Omental fat pad (tissue), 4 donors: ENCODE data around the gene MTHFR. TPM values are rescaled to one million over a fixed set of nuclear protein-coding genes. Genes with fewer than 3 reads are reported as not detected.

Experiments
- ATAC-seq: fragments of 150-250 bp; one replicate; pipeline ENCODE4 v1.9.1; 2016; ENCODE audit warnings: mild to moderate bottlenecking, moderate library complexity; ENCODE audit not compliant: low FRiP score
- DNase-seq: peaks from one replicate; pipeline ENCODE4 v3.0.0-alpha.2; 2019; ENCODE audit warnings: low spot score
- total RNA-seq, 4 donors: library from RNA; depleted of rRNA; stranded (reverse); fragments of >200 nt; gene quantifications; one replicate each; pipeline ENCODE4 v1.1.0, GENCODE V29; 2016
- TF ChIP-seq, protein P1 (sequence below), 3 donors: fragments of 450-650 bp; IDR thresholded peaks; one replicate each; pipeline ENCODE4 v1.5.1; 2016 to 2017; ENCODE audit warnings: antibody characterized with exemption in 3 of 3, mild to moderate bottlenecking in 3 of 3, moderate library complexity in 2 of 3

Gene MTHFR
- total RNA-seq, 4 donors from 2014 or later: 28.9 to 44.8 (median 36.0) TPM

DNA sequence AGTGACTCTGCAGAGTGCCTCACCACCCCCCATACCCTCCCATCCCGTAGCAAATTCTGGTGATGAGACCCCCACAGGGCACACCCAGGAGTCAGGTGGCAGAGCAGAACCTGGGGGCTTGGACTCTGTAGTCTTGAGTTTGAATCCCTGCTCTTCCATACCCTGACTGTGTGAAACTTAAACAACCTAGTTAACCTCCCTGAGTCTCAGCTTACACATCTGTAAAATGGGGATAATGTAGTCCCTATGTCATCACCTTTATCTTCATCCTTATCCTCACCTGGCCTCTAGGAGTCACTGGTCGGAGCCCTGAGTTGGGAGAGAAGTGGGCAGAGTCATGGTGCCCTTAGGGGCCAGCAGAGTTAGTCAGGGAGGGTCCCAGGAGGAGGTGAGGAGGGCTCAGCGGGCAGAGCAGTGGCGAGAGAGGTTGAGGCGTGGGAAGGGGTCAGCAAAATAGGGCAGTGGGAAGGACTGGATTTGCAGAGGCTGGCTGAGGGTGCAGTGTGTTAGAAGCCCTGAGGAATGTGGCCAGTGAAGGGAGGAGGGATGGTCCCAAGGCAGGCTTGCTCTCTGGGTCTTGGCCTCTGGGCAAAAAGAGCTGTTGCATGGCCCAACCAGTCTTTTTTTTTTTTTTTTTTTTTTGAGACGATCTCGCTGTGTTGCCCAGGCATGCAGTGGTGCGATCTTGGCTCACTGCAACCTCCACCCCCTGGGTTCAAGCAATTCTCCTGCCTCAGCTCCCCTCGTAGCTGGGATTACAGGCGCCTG, 25.2 kb downstream of the MTHFR start:
- ATAC-seq: no peak

DNA sequence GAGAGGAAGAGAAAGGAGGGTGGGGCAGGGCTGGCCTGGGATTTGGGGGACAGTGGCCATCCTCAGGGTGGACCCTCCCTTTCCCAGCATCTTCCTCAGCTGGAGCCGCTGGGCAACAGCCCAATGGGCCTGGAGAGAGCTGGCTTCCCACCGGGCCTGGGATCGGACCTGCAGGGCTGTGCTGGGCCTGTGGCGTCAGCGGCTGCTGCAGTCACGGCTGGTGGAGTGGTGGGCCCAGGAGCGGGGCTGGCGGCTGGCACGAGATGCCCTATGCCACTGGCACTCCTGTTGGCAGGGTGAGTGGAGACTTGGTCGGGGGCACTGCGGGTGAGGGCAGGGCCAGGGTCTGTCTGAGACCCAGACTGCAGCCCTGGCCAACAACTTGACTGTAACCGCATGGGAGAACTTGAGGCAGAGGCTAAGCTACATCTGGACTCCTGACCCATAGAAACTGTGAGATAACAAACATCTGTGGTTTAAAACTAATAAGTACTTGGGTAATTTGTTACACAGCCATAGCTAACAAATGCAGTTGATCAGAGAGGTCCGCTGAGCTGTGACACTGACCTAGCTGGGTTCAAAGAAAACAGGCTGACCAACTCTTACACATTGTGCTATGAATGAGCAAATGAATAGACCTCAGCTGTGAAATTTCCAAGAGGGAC, 25.9 kb downstream of the MTHFR start:
- ATAC-seq: no peak
- TF ChIP-seq, protein P1, sequence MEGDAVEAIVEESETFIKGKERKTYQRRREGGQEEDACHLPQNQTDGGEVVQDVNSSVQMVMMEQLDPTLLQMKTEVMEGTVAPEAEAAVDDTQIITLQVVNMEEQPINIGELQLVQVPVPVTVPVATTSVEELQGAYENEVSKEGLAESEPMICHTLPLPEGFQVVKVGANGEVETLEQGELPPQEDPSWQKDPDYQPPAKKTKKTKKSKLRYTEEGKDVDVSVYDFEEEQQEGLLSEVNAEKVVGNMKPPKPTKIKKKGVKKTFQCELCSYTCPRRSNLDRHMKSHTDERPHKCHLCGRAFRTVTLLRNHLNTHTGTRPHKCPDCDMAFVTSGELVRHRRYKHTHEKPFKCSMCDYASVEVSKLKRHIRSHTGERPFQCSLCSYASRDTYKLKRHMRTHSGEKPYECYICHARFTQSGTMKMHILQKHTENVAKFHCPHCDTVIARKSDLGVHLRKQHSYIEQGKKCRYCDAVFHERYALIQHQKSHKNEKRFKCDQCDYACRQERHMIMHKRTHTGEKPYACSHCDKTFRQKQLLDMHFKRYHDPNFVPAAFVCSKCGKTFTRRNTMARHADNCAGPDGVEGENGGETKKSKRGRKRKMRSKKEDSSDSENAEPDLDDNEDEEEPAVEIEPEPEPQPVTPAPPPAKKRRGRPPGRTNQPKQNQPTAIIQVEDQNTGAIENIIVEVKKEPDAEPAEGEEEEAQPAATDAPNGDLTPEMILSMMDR (IDR thresholded peaks at IDR 0.05): no peak
- no peak for DNase-seq

More for the DNA sequence above, 25.2 kb downstream of the MTHFR start:
- TF ChIP-seq, protein P1 (IDR thresholded peaks at IDR 0.05): no peak
- no peak for DNase-seq

DNA sequence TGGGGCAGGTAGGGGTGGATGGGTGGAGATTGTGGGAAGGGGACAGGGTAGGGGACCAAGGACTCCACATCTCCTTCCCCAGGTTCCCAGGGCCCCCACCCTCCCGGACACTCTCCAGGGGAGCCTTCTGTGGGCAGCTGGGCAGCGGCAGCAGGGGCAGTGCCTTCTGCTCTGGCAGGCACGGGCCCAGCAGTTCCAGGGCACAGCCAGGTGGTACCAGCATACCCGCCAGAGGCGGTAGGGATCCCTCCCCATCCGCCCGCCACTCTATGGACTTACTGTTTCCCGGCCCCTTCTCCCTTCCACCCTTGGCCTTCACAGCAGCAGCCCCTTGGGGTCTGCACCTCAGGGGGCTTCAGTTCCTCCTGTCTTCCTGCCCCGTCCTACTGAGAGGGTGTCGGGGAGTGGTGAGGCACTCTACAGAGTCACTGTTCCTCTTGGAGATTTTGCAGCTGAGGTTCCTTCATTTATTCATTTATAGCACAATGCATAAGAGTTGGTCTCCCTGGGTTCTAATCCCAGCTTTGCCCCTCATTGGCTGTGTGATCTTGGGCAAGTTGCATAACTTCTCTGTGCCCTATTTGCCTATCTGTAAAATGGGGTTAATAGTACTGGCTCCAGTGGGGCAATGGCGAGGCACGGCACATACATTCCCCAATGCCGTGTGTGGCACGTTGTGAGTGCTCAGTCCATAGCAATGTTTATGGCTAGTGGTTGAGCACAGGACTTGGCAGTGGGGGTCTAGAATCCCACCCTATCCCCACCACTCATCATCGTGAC, 26.7 kb downstream of the MTHFR start:
- TF ChIP-seq, protein P1 (IDR thresholded peaks at IDR 0.05): no peak
- DNase-seq (no peak), ATAC-seq (no peak)

DNA sequence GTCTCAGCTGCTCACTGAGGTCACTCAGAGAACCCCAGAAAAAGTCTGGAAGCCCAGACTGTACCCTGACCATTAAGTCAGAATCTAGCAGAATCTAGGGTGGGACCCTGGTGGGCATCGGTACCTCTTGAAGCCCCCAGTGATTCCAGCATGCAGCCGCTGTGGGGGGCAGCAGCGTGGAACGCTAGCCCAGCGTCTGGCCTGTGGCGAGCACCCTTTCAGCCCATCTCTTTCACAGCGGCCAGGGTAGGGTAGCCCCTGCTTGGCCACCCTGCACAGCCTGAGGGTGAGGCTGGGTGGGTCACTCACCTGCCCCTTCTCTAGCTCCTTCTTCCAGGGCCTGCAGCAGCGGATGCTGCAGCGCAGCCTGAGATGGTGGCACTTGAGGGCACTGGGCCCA, 27.4 kb downstream of the MTHFR start:
- TF ChIP-seq, protein P1 (IDR thresholded peaks at IDR 0.05): no peak
- no peak for DNase-seq
- no peak for ATAC-seq

DNA sequence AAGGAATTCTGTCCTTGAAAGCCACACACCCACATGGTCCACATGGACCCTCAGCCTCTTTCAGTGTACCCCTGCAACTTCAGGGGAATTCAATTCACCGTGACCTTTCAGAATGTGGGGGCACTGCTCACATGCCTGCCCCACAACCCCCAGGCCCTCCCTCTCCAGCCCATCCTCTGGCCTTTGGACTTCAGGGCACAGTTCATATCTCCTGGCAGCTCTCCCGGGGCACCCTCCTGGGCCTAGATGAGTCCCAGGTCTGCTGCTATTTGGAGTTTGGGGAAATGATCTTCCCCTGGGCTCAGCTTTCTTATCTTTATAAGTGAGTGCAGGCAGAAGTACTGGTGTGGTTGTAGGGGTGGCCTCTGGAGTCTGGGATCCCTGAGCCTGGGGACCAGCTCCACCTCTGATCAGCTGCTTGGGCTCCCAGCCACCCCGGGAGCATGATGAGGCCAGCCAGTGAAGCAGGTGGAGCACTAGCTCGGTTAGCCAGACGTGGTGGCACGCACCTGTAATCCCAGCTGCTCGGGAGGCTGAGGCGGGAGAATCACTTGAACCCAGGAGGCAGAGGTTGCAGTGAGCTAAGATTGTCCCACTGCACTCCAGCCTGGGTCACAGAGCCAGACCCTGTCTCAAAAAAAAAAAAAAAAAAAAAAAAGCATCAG, 28.0 kb downstream of the MTHFR start:
- TF ChIP-seq, protein P1 (IDR thresholded peaks at IDR 0.05): no peak
- DNase-seq: no peak
- ATAC-seq: no peak

DNA sequence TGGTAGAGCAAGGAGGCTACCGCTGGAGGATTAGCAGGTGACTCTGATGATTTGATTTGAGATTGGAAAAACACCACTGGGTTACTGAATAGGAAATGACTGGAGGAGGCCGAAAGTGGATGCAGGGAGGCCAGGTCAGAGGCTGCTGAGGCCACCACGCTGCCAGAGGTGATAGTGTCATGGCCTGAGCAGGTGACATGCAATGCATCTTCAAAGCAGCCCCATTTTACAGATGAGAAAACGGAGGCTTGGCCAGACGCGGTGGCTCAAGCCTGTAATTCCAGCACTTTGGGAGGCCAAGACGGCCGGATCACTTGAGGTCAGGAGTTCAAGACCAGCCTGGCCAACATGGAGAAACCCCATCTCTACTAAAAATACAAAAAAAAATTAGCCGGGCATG, 31.0 kb downstream of the MTHFR start:
- TF ChIP-seq, protein P1 (IDR thresholded peaks at IDR 0.05): no peak
- ATAC-seq (no peak), DNase-seq (no peak)
